ENCODE results near the gene THTPA. TPM values are rescaled to one million over a fixed set of nuclear protein-coding genes. Genes with fewer than 3 reads are reported as not detected.

The THTPA gene, protein sequence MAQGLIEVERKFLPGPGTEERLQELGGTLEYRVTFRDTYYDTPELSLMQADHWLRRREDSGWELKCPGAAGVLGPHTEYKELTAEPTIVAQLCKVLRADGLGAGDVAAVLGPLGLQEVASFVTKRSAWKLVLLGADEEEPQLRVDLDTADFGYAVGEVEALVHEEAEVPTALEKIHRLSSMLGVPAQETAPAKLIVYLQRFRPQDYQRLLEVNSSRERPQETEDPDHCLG
- polyA plus RNA-seq (2013, experiment 1 of 2): 8.8 TPM
- polyA plus RNA-seq (2013, experiment 2 of 2): 7.5 TPM

- no peaks in the 10 kb centered on the region for H3K27me3 ChIP-seq (ENCODE audit: control insufficient read depth in 3 of 3, insufficient read depth in 3 of 3, low read depth in 1 of 3, low read length in 3 of 3)
- H2BK5ac ChIP-seq (ENCODE audit: low read length): peak within 1 kb of the TSS; percentile 30
- H2AK5ac ChIP-seq (ENCODE audit: low read depth, low read length): peak within 1 kb of the TSS; percentile 28
- H3K14ac ChIP-seq (ENCODE audit: low read length): peak within 1 kb of the TSS; percentile 72
- H2AFZ ChIP-seq (ENCODE audit: low read length): peak within 1 kb of the TSS; percentile 100
- no peak within 1 kb of the TSS for H2BK120ac ChIP-seq (ENCODE audit: low read depth, low read length)
- H4K8ac ChIP-seq (ENCODE audit: low read depth, low read length): no peak within 1 kb of the TSS
- peak within 1 kb of the TSS; percentile 48 for H2BK12ac ChIP-seq (ENCODE audit: low read length)
- H3K4ac ChIP-seq (ENCODE audit: low read length): peak within 1 kb of the TSS; percentile 23
- H3K23ac ChIP-seq (ENCODE audit: low read depth, low read length, poor library complexity): peak within 1 kb of the TSS; percentile 86
- H3K4me2 ChIP-seq (ENCODE audit: insufficient read depth, low read length, poor library complexity, severe bottlenecking): peak within 1 kb of the TSS; percentile 69
- peaks cover 17 to 18% of the 10 kb centered on the region in 2 donors for H3K36me3 ChIP-seq (replicated peaks in 1 of 2; ENCODE audit: control insufficient read depth in 2 of 2, insufficient read depth in 2 of 2, low read length in 2 of 2)
- H3K27ac ChIP-seq (replicated peaks; ENCODE audit: low read length): peak within 1 kb of the TSS; percentile 69
- peak within 1 kb of the TSS; percentile 88 for H3K9ac ChIP-seq (ENCODE audit: low read depth, low read length, poor library complexity)
- no peaks in the 10 kb centered on the region for H3K79me1 ChIP-seq (ENCODE audit: low read depth, low read length)
- no peaks in the 10 kb centered on the region for H3K9me3 ChIP-seq (replicated peaks in 1 of 2; ENCODE audit: control insufficient read depth in 2 of 2, insufficient read depth in 1 of 2, low read depth in 1 of 2, low read length in 2 of 2)
- peak within 1 kb of the TSS; percentile 99 for H3K18ac ChIP-seq (ENCODE audit: low read length)
- H3K4me3 ChIP-seq (ENCODE audit: low read length in 2 of 2): peak within 1 kb of the TSS; percentile 92 to 94
- peaks cover 9 to 12% of the 10 kb centered on the region in 2 donors for H3K4me1 ChIP-seq (ENCODE audit: control insufficient read depth in 2 of 2, insufficient read depth in 1 of 2, low read depth in 1 of 2, low read length in 2 of 2)
- H4K91ac ChIP-seq (ENCODE audit: low read depth, low read length, poor library complexity): no peak within 1 kb of the TSS
- WGBS, 2 donors (ENCODE audit: extremely low coverage in 2 of 2, insufficient read length in 2 of 2, insufficient replicate concordance in 1 of 2): no CpG with 5 or more reads among the region's 54 CpGs
- H2BK15ac ChIP-seq (ENCODE audit: low read length): peak within 1 kb of the TSS; percentile 56
- peak; percentile 93 for DNase-seq (ENCODE audit: low spot score)
Measured at GRCh38 chr14:23555882-23556699, at the start of gene THTPA. Gene THTPA (plus strand): TSS chr14:23556271. CDS start chr14:23556758, 487 bp downstream.

- no peak overlapping the region for H3K14ac ChIP-seq (ENCODE audit: low read length)
- H3K23ac ChIP-seq (ENCODE audit: low read depth, low read length, poor library complexity): no peak overlapping the region
- H3K36me3 ChIP-seq (replicated peaks in 1 of 2; ENCODE audit: control insufficient read depth in 2 of 2, insufficient read depth in 2 of 2, low read length in 2 of 2): no peaks in the 10 kb centered on the region
- WGBS, 2 donors (ENCODE audit: extremely low coverage in 2 of 2, insufficient read length in 2 of 2, insufficient replicate concordance in 1 of 2): no CpG with 5 or more reads among the region's 13 CpGs
- H2BK5ac ChIP-seq (ENCODE audit: low read length): no peak overlapping the region
- no peak overlapping the region for H2BK120ac ChIP-seq (ENCODE audit: low read depth, low read length)
- H2AK5ac ChIP-seq (ENCODE audit: low read depth, low read length): no peak overlapping the region
- H4K8ac ChIP-seq (ENCODE audit: low read depth, low read length): no peak overlapping the region
- no peak overlapping the region for H4K91ac ChIP-seq (ENCODE audit: low read depth, low read length, poor library complexity)
- H2BK15ac ChIP-seq (ENCODE audit: low read length): no peak overlapping the region
- H3K4me1 ChIP-seq (ENCODE audit: control insufficient read depth in 2 of 2, insufficient read depth in 1 of 2, low read depth in 1 of 2, low read length in 2 of 2): no peaks in the 10 kb centered on the region
- peak overlapping the region; percentile 9 for H3K9ac ChIP-seq (ENCODE audit: low read depth, low read length, poor library complexity)
- H3K9me3 ChIP-seq (replicated peaks in 1 of 2; ENCODE audit: control insufficient read depth in 2 of 2, insufficient read depth in 1 of 2, low read depth in 1 of 2, low read length in 2 of 2): no peaks in the 10 kb centered on the region
- no peak overlapping the region for H3K4me2 ChIP-seq (ENCODE audit: insufficient read depth, low read length, poor library complexity, severe bottlenecking)
- H3K27ac ChIP-seq (replicated peaks; ENCODE audit: low read length): no peak overlapping the region
- H3K4ac ChIP-seq (ENCODE audit: low read length): no peak overlapping the region
- H2BK12ac ChIP-seq (ENCODE audit: low read length): no peak overlapping the region
- H3K18ac ChIP-seq (ENCODE audit: low read length): peak overlapping the region; percentile 41
- no peak for DNase-seq (ENCODE audit: low spot score)
- H3K4me3 ChIP-seq (ENCODE audit: low read length in 2 of 2): no peak overlapping the region
- no peaks in the 10 kb centered on the region for H3K79me1 ChIP-seq (ENCODE audit: low read depth, low read length)
- no peaks in the 10 kb centered on the region for H3K27me3 ChIP-seq (ENCODE audit: control insufficient read depth in 3 of 3, insufficient read depth in 3 of 3, low read depth in 1 of 3, low read length in 3 of 3)
- H2AFZ ChIP-seq (ENCODE audit: low read length): no peak overlapping the region
Measured at GRCh38 chr14:23512156-23512555, 43.9 kb upstream of the THTPA start.

- no peaks in the 10 kb centered on the region for H3K27me3 ChIP-seq (ENCODE audit: control insufficient read depth in 3 of 3, insufficient read depth in 3 of 3, low read depth in 1 of 3, low read length in 3 of 3)
- no CpG with 5 or more reads among the region's 25 CpGs for WGBS, 2 donors (ENCODE audit: extremely low coverage in 2 of 2, insufficient read length in 2 of 2, insufficient replicate concordance in 1 of 2)
- no peaks in the 10 kb centered on the region for H3K36me3 ChIP-seq (replicated peaks in 1 of 2; ENCODE audit: control insufficient read depth in 2 of 2, insufficient read depth in 2 of 2, low read length in 2 of 2)
- H4K91ac ChIP-seq (ENCODE audit: low read depth, low read length, poor library complexity): no peak overlapping the region
- H2BK12ac ChIP-seq (ENCODE audit: low read length): no peak overlapping the region
- H3K14ac ChIP-seq (ENCODE audit: low read length): no peak overlapping the region
- no peaks in the 10 kb centered on the region for H3K79me1 ChIP-seq (ENCODE audit: low read depth, low read length)
- no peak overlapping the region for H2BK120ac ChIP-seq (ENCODE audit: low read depth, low read length)
- H4K8ac ChIP-seq (ENCODE audit: low read depth, low read length): no peak overlapping the region
- no peak overlapping the region for H3K23ac ChIP-seq (ENCODE audit: low read depth, low read length, poor library complexity)
- no peak overlapping the region for H2AFZ ChIP-seq (ENCODE audit: low read length)
- DNase-seq (ENCODE audit: low spot score): no peak
- no peak overlapping the region for H2BK15ac ChIP-seq (ENCODE audit: low read length)
- no peak overlapping the region for H3K9ac ChIP-seq (ENCODE audit: low read depth, low read length, poor library complexity)
- H3K9me3 ChIP-seq (replicated peaks in 1 of 2; ENCODE audit: control insufficient read depth in 2 of 2, insufficient read depth in 1 of 2, low read depth in 1 of 2, low read length in 2 of 2): no peaks in the 10 kb centered on the region
- no peak overlapping the region for H3K18ac ChIP-seq (ENCODE audit: low read length)
- no peak overlapping the region for H3K4ac ChIP-seq (ENCODE audit: low read length)
- H3K4me3 ChIP-seq (ENCODE audit: low read length in 2 of 2): no peak overlapping the region
- H3K4me1 ChIP-seq (ENCODE audit: control insufficient read depth in 2 of 2, insufficient read depth in 1 of 2, low read depth in 1 of 2, low read length in 2 of 2): no peaks in the 10 kb centered on the region
- H3K27ac ChIP-seq (replicated peaks; ENCODE audit: low read length): no peak overlapping the region
- no peak overlapping the region for H3K4me2 ChIP-seq (ENCODE audit: insufficient read depth, low read length, poor library complexity, severe bottlenecking)
- H2AK5ac ChIP-seq (ENCODE audit: low read depth, low read length): no peak overlapping the region
- no peak overlapping the region for H2BK5ac ChIP-seq (ENCODE audit: low read length)
Measured at GRCh38 chr14:23513005-23513817, 42.9 kb upstream of the THTPA start.
